Mesothelial cell of epicardium (in vitro differentiated cells): ENCODE data around the gene XPO5. TPM values are rescaled to one million over a fixed set of nuclear protein-coding genes. Genes with fewer than 3 reads are reported as not detected.

Experiments used
- DNase-seq, 2 experiments: peaks; one replicate each; pipeline ENCODE4 v3.0.0; 2021; ENCODE audit warnings: low spot score in 2 of 2; ENCODE audit not compliant: unreplicated experiment in 2 of 2
- H3K27ac Mint-ChIP-seq: 2 replicates; pipeline ENCODE4 v1.8.0; 2021; ENCODE audit warnings: mixed read lengths
- H3K27me3 Mint-ChIP-seq: 2 replicates; pipeline ENCODE4 v1.8.0; 2021; ENCODE audit warnings: low read depth, mixed read lengths
- H3K36me3 Mint-ChIP-seq: 2 replicates; pipeline ENCODE4 v1.8.0; 2021; ENCODE audit warnings: mixed read lengths
- H3K4me1 Mint-ChIP-seq: 2 replicates; pipeline ENCODE4 v1.8.0; 2021; ENCODE audit warnings: mixed read lengths
- H3K4me3 Mint-ChIP-seq: 2 replicates; pipeline ENCODE4 v1.8.0; 2021; ENCODE audit warnings: mild to moderate bottlenecking, moderate library complexity, mixed read lengths
- H3K9me3 Mint-ChIP-seq: 2 replicates; pipeline ENCODE4 v1.8.0; 2021; ENCODE audit warnings: mixed read lengths
- CTCF ChIP-seq: fragments of 200-600 bp; sonication (generic); IDR thresholded peaks from one replicate; pipeline ENCODE4 v1.5.0; 2021; ENCODE audit warnings: antibody characterized with exemption; ENCODE audit not compliant: unreplicated experiment
- total RNA-seq: library from RNA; stranded (reverse); gene quantifications from 3 replicates; pipeline ENCODE4 v1.2.1, GENCODE V29; 2021

Gene XPO5
- total RNA-seq, 1 donor from 2014 or later, result 58.1 TPM

- H3K36me3 Mint-ChIP-seq, result peaks cover 12% of the 10 kb centered on the region
- H3K27me3 Mint-ChIP-seq, result no peaks in the 10 kb centered on the region
- peak overlapping the region; percentile 86 for H3K27ac Mint-ChIP-seq
- H3K9me3 Mint-ChIP-seq, result no peaks in the 10 kb centered on the region
- DNase-seq, result no peak
- H3K4me3 Mint-ChIP-seq, result no peak overlapping the region
- H3K4me1 Mint-ChIP-seq, result peaks cover 31% of the 10 kb centered on the region
- TF ChIP-seq CTCF, result no peak
These were observed 3.3 kb upstream of the XPO5 start for GRCh38 chr6:43579171-43579570.

GRCh38 chr6:43578748-43579147 is 2.9 kb upstream of the XPO5 start:
- DNase-seq, result no peak
- Mint-ChIP-seq H3K27ac (peak overlapping the region; percentile 86), H3K4me3 (peak overlapping the region; percentile 7), H3K36me3 (peaks cover 11% of the 10 kb centered on the region), H3K27me3 (no peaks in the 10 kb centered on the region), H3K4me1 (peaks cover 31% of the 10 kb centered on the region), H3K9me3 (no peaks in the 10 kb centered on the region)
- TF ChIP-seq CTCF, result no peak

- TF ChIP-seq CTCF, result no peak
- Mint-ChIP-seq H3K27ac (peak overlapping the region; percentile 91), H3K4me3 (peak overlapping the region; percentile 93), H3K4me1 (peaks cover 31% of the 10 kb centered on the region), H3K27me3 (no peaks in the 10 kb centered on the region), H3K36me3 (peaks cover 11% of the 10 kb centered on the region), H3K9me3 (no peaks in the 10 kb centered on the region)
- peak in 1 of 2 experiments; percentile 69 for DNase-seq
These were observed 600 bp downstream of the XPO5 start for GRCh38 chr6:43575105-43575771.

GRCh38 chr6:43572015-43572414 is 3.8 kb downstream of the XPO5 start:
- H3K9me3 Mint-ChIP-seq, result no peaks in the 10 kb centered on the region

GRCh38 chr6:43570876-43571441 is 4.9 kb downstream of the XPO5 start:
- Mint-ChIP-seq H3K4me3 (no peak overlapping the region), H3K4me1 (peaks cover 9% of the 10 kb centered on the region), H3K27ac (no peak overlapping the region), H3K36me3 (peaks cover 17% of the 10 kb centered on the region), H3K9me3 (no peaks in the 10 kb centered on the region), H3K27me3 (no peaks in the 10 kb centered on the region)
- TF ChIP-seq CTCF, result no peak
- DNase-seq, result no peak

More at GRCh38 chr6:43572015-43572414, 3.8 kb downstream of the XPO5 start:
- Mint-ChIP-seq H3K4me3 (no peak overlapping the region), H3K4me1 (peaks cover 13% of the 10 kb centered on the region), H3K27me3 (no peaks in the 10 kb centered on the region), H3K36me3 (peaks cover 15% of the 10 kb centered on the region), H3K27ac (no peak overlapping the region)
- no peak for TF ChIP-seq CTCF
- DNase-seq, result no peak
